Measurements from ENCODE around the gene BRAF. TPM values are rescaled to one million over a fixed set of nuclear protein-coding genes. Genes with fewer than 3 reads are reported as not detected.

Gene BRAF
- total and polyA plus RNA-seq, 2 of the 8 experiments (the other 6 are each of a cell fraction or from before 2014, with no cell fraction given): 11.4 to 32.6 TPM

DNA sequence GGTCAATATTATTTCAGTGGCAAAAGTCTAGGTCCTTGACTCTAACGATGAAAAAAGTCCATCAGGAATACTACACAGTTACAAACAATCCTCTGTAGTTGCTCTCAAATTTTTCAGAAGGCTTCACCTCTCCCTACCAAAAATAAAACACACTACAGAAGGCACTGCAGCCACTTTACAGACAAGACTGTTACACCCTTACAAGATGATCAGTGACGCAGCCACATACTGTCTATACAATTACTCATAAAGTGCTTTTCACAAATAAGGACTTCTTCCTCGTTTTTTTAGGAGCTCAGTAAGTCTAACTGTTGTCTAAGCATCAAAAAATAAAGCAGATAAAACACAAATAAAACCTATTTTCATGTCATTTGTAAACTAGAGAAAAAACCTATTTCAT is 201.2 kb downstream of the BRAF start (continued):
- TF ChIP-seq, protein P1, sequence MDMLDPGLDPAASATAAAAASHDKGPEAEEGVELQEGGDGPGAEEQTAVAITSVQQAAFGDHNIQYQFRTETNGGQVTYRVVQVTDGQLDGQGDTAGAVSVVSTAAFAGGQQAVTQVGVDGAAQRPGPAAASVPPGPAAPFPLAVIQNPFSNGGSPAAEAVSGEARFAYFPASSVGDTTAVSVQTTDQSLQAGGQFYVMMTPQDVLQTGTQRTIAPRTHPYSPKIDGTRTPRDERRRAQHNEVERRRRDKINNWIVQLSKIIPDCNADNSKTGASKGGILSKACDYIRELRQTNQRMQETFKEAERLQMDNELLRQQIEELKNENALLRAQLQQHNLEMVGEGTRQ (IDR thresholded peaks at IDR 0.05; ENCODE audit: low read length): no peak
- TF ChIP-seq POU5F1 (IDR thresholded peaks at IDR 0.05; ENCODE audit: low read depth, low read length) (no peak), SUZ12 (IDR thresholded peaks at IDR 0.05; ENCODE audit: low read length) (no peak), KDM5A (IDR thresholded peaks at IDR 0.05; ENCODE audit: low read length) (no peak), SIN3A (conservative IDR thresholded peaks at IDR 0.05 in 1 of 2, IDR thresholded peaks at IDR 0.05 in 1 of 2; ENCODE audit: low read depth in 1 of 2, low read length in 2 of 2) (no peak), MAFK (IDR thresholded peaks at IDR 0.05; ENCODE audit: low read depth, low read length) (no peak), GABPA (IDR thresholded peaks at IDR 0.05; ENCODE audit: borderline replicate concordance, insufficient read depth, low read length) (no peak)
